Raji (cell line): ENCODE data around the gene MAPK7.

ENCODE experiments used
- POLR2A ChIP-seq: IDR thresholded peaks from 2 replicates; pipeline ENCODE4 v1.6.1; 2011; ENCODE audit warnings: low read depth, low read length, control low read depth; ENCODE audit not compliant: insufficient read depth

Gene MAPK7

DNA sequence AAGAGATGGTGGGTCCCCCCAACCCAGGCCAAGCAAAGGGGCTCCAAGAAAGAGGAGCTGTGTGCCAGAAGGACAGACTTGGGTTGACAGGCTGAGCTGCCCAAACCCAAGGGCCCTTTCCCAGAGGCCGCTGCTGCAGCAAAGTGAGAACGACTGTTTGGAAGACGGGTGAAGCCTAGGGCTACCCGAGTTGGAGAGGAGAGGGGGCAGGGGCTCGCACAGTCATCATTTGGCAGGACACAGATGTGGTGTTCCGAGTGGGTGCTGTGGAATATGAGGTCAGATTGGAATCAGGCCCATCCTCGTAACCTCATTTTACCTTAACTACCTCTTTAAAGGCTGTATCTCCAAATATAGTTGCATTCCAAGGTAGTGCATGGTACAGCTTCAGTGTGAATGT lies 14.0 kb downstream of the MAPK7 start:
- TF ChIP-seq POLR2A, result no peak

DNA sequence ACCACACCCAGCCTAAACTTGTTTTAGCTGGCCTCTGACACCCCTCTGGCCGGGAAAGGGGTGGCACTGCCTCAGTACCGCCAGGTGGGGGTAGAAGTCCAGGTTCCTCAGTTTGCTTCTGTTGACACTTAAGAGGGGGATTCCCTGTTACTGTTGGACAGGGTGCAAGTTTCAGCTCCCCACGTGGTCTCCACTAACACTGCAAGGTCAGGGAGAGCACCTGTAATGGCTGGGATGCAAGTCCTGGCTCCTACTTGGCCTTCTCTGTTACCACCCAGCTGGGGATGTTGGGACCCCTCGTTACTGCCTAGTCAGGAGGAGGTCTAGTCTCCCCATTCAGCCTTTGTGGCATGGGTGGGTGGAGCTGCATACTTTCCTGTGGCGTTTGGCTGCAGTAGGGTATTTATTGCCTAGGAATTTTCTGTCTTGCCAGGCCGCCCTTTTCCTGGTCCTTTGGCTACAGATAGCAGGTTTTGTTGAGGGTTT lies 19.3 kb downstream of the MAPK7 start:
- TF ChIP-seq POLR2A, result no peak

DNA sequence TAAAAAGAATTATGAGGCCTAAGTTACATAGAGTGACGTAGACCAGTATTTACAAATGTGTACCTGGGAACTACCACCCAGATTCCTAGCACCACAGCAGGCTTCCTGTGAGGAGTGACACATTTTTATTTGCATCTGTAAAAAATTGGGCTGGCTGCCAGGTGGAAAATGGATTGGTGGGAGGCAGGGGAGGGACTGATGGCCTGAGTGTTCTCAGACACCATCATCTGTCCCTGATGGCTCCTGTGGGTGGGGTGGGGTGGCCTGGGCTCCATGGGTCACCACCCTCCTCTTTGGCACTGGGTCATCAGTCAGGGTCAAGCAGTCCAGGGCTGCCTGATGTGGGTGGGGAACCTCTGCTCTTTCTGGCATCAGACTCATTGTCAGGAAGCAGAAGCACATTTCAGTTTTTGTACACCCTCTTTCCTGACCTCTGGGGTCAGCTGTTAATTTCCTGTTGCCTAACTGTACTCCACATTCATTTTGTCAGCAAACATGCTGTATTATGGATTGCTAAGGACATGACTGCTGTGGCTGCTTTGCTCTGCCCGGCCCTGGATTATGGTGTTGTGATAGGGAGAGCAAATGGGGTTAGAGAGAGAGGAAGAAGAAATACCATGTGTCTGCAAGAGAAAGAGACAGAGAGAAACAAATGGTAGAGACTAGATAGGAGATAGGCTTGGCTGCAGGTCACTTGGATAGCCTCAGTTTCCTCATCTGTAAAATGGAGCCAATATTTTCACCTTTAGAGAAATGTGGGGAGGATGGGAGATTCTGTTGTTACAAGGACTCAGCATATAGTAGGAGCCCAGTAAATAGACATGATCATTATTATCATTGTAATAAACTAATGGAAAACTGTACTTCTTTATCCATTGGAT lies 20.2 kb downstream of the MAPK7 start:
- no peak for TF ChIP-seq POLR2A

GRCh38 chr17:19399750-19400450 lies 21.6 kb downstream of the MAPK7 start:
- TF ChIP-seq POLR2A, result no peak

GRCh38 chr17:19401321-19402010 lies 23.2 kb downstream of the MAPK7 start:
- TF ChIP-seq POLR2A, result no peak

GRCh38 chr17:19402171-19402570 lies 23.9 kb downstream of the MAPK7 start:
- no peak for TF ChIP-seq POLR2A

DNA sequence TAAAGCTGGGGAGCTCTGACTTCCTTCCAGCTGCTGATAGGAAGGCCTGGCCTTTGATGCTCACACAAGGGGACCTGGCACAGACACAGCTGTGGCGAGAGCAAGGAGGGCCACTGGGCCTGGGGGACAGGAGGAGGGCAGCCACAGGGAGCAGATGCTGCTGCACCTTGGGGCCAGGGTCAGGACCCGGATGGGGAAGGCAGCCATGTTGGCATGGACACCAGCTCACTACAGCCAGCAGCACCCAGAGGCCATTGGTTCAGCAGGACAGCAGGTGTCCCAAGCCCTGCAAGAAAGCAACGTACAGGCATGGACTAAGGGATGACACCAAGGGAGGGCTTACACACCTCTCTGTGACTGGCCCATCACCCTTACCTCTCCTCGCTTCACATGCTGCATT lies 24.7 kb downstream of the MAPK7 start:
- TF ChIP-seq POLR2A, result no peak

DNA sequence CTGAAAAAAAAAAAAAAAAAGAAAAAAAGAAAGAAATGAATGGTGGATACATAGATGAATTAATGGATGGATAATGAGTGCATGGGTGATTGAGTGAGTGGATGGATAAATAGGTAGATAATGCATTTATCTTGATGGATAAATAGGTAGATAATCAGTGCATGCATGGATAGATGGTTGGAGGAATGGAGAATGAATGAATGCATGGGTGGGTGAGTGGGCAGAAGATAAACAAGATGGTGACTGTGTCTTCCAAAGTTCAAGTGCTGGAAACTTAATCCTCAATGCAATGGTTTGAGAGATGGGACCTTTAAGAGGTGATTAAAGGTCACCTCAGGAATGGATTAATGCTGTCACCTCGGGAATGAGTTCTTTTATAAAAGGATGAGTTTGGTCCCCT lies 26.0 kb downstream of the MAPK7 start:
- no peak for TF ChIP-seq POLR2A

GRCh38 chr17:19405114-19405513 lies 26.8 kb downstream of the MAPK7 start:
- no peak for TF ChIP-seq POLR2A

DNA sequence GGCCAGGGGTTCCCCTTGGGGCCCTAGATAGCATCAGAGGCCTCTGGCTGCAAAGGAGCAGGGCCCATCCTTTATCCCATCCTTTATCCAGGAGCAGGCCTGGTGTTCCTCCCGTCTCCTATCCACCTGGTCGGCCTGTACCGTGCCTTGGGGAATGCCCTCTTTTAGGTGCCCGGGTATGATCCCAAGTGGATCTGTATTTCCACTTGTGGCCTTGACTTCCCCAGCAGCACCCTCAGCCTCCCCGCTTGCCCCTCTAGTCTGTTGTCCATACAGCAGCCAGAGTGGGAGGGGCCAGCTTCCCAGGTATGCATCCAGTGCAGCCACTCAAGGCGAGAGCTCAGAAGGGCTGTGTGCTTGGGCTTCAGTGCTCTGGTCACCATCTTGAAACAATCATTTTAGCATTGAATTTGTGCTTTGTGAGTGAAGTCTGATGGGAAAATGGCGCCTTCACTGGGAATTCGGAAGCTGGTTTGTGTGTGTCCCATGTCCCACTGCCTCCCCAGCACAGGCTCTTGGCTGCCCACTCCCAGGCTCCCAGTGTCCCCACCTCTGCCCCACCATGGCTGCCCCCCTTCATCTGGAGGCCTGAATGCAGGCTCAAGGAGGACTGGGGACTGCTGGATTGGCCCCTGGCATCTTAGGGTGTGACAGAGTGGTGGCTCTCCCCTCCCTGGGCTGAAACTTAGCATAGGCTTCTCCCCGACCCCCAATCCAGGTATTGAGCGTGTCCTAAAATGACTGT lies 29.5 kb downstream of the MAPK7 start:
- TF ChIP-seq POLR2A, result no peak

GRCh38 chr17:19408346-19408710 lies 30.0 kb downstream of the MAPK7 start:
- no peak for TF ChIP-seq POLR2A

GRCh38 chr17:19409066-19409465 lies 30.8 kb downstream of the MAPK7 start:
- no peak for TF ChIP-seq POLR2A

GRCh38 chr17:19409509-19409908 lies 31.2 kb downstream of the MAPK7 start:
- TF ChIP-seq POLR2A, result no peak

- no peak for TF ChIP-seq POLR2A
These were observed 31.8 kb downstream of the MAPK7 start for GRCh38 chr17:19410091-19410490.
